ENCODE results near the gene SH3BGRL2.

The SH3BGRL2 gene

DNA sequence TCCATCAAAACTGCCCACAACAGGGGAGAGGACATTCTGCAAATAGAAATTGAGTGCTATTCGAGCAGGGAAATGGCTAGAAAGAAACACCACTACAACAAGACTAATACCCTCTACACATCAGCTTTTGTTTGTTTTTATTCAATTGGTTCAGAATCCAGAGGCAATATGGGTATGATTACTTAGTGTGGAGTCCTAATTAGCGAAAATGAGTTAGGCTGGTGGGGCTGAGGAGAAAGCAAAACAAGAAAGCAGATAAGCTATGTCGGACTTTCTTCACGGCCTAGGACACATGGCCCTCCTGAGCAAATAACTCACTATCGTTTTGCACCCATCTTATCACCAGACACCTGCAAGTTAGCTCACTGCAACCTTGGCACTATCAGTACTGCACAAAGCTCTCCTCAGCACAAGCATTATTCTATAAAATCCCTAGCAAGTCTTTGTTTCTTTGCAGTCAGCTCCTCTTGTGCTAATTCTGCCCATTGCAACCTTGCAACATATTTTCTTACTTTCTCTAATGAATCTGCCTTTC, 31.3 kb upstream of the SH3BGRL2 start:
- no peak overlapping the region for H3K4me3 ChIP-seq (ENCODE audit: low read depth, low read length)
- ChIA-PET POLR2A (no interaction called here), CTCF (interaction anchor here (1.2 kb wide), 1 partner anchor 29 kb away, joined by 3 read pairs; no protein-coding TSS in a partner anchor)
- TF ChIP-seq, protein P1, sequence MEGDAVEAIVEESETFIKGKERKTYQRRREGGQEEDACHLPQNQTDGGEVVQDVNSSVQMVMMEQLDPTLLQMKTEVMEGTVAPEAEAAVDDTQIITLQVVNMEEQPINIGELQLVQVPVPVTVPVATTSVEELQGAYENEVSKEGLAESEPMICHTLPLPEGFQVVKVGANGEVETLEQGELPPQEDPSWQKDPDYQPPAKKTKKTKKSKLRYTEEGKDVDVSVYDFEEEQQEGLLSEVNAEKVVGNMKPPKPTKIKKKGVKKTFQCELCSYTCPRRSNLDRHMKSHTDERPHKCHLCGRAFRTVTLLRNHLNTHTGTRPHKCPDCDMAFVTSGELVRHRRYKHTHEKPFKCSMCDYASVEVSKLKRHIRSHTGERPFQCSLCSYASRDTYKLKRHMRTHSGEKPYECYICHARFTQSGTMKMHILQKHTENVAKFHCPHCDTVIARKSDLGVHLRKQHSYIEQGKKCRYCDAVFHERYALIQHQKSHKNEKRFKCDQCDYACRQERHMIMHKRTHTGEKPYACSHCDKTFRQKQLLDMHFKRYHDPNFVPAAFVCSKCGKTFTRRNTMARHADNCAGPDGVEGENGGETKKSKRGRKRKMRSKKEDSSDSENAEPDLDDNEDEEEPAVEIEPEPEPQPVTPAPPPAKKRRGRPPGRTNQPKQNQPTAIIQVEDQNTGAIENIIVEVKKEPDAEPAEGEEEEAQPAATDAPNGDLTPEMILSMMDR (IDR thresholded peaks at IDR 0.05; ENCODE audit: insufficient read depth, low read length, missing control alignments), result no peak
- no peak for DNase-seq (ENCODE audit: low read depth, low spot score)

DNA sequence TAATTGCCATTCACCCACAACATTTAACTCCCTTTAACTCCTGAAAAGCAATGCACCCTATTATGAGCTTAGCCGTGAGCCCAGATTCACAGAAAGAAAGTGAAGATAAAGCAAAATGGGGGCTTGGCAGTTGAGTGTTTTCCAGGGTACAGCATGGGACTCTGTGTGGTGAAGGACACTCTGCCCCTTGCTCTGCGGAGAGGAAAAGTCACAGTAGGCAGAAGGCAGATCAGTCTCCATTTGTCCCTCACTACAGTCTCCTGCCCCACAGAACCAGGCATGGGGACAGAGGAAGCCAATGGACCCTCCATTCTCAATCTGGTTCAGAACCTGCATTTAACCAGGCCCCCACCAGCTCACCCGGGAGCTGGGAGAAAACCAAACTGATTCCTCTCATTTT, 30.8 kb upstream of the SH3BGRL2 start:
- no peak overlapping the region for H3K4me3 ChIP-seq (ENCODE audit: low read depth, low read length)
- TF ChIP-seq, protein P1 (IDR thresholded peaks at IDR 0.05; ENCODE audit: insufficient read depth, low read length, missing control alignments), result no peak
- DNase-seq (ENCODE audit: low read depth, low spot score), result no peak
- POLR2A ChIA-PET, result no interaction called here
- CTCF ChIA-PET, result interaction anchor here (1.2 kb wide), 1 partner anchor 30 kb away, joined by 3 read pairs; no protein-coding TSS in a partner anchor

DNA sequence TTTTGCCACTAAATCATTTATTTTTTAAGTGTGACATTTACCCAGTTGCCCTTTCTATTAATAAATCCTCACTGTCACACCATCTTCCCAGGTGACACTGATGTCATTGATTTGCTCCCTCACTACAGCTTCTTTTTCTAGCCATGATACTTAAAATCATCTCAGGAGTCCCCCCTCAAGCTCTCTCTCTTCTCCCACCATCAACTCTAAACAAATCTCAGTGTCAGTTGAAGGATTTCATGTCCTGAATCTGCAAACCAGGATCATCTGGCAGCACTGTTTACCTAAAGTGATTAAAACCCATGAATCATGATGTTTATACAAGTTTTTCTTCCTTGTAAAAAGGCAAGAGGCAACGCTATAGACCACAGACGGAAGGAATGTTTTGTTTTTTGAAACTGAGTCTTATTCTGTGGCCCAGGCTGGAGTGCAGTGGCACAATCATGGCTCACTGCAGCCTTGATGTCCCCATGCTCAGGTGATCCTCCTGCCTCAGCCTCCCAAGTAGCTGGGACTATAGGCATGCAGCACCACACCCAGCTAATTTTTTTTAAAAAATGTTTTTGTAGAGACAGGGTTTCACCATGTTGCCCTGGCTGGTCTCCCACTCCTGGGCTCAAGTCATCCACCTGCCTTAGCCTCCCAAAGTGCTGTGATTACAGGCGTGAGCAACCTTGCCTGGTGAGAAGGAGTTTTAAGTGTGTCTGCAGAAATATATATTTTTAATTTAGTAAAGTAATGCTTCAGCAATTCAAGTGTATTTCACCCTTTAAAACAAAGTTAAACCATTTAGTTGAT, 30.1 kb upstream of the SH3BGRL2 start:
- DNase-seq (ENCODE audit: low read depth, low spot score), result peak; percentile 26
- CTCF ChIA-PET, result no interaction called here
- H3K4me3 ChIP-seq (ENCODE audit: low read depth, low read length), result no peak overlapping the region
- POLR2A ChIA-PET, result no interaction called here
- TF ChIP-seq, protein P1 (IDR thresholded peaks at IDR 0.05; ENCODE audit: insufficient read depth, low read length, missing control alignments), result no peak

DNA sequence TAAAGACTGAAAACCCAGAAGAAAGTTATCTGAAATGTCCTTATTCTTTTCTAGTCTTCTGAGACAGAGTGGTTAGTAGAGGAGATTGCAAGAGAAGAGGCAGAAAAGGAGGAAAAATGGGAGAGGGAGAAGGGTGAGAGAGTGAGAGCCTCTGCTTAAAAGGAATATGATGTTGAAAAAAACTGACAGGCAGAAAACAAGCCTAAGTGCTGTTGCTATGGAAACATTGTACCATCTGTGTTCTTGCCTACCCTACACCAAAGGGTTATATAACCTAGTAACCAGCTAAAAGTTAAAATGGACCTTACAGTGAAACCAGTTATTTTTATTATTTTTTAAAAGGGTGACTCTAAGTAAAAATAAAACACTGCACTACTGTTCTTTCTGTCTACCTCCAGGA, 28.3 kb upstream of the SH3BGRL2 start:
- CTCF ChIA-PET, result no interaction called here
- DNase-seq (ENCODE audit: low read depth, low spot score), result no peak
- TF ChIP-seq, protein P1 (IDR thresholded peaks at IDR 0.05; ENCODE audit: insufficient read depth, low read length, missing control alignments), result no peak
- no peak overlapping the region for H3K4me3 ChIP-seq (ENCODE audit: low read depth, low read length)
- POLR2A ChIA-PET, result no interaction called here

DNA sequence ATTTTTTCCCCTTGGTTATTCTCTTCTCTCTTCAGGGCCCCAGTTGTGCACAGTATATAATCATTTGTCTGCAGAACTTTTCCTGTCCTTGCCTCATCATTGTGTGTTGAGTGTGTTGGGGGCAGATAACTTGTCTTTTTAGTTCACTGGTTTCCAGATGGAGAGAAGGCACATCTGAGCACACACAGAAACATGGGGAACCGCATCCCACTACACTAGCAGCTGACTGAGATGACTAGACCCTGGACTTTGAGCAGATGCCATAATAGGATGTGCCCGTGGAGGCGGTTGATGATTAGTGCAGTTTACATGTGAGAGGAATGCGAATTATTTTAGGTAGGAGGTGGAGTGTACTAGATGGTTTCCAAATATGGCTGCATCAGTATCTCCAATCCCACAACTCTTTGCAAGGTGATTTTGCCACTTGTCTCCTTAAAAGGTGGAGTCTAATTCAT, 26.5 kb upstream of the SH3BGRL2 start:
- TF ChIP-seq, protein P1 (IDR thresholded peaks at IDR 0.05; ENCODE audit: insufficient read depth, low read length, missing control alignments), result no peak
- DNase-seq (ENCODE audit: low read depth, low spot score), result no peak
- no peak overlapping the region for H3K4me3 ChIP-seq (ENCODE audit: low read depth, low read length)
- ChIA-PET POLR2A (no interaction called here), CTCF (no interaction called here)

DNA sequence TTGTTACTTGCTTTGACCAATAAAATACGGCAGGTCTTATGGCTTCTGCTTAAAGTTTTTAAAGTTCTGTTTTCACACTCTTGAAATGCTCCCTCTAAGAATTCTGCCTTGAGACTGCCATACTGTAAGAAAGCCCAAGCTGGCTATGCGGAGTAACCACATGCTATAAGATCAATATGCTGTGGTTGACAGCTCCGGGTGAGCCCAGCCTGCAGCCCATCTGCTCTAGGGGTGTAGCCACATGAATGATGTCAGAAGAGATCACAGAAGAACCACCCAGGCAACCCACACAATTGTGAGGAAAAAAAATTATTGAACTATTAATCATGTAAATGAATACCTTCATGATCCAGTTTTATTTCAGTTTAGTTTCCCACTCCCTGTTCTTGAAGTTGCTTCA, 26.1 kb upstream of the SH3BGRL2 start:
- ChIA-PET CTCF (no interaction called here), POLR2A (no interaction called here)
- TF ChIP-seq, protein P1 (IDR thresholded peaks at IDR 0.05; ENCODE audit: insufficient read depth, low read length, missing control alignments), result no peak
- no peak overlapping the region for H3K4me3 ChIP-seq (ENCODE audit: low read depth, low read length)
- DNase-seq (ENCODE audit: low read depth, low spot score), result no peak
